ENCODE measurements around the gene C20orf144.

The C20orf144 gene

DNA sequence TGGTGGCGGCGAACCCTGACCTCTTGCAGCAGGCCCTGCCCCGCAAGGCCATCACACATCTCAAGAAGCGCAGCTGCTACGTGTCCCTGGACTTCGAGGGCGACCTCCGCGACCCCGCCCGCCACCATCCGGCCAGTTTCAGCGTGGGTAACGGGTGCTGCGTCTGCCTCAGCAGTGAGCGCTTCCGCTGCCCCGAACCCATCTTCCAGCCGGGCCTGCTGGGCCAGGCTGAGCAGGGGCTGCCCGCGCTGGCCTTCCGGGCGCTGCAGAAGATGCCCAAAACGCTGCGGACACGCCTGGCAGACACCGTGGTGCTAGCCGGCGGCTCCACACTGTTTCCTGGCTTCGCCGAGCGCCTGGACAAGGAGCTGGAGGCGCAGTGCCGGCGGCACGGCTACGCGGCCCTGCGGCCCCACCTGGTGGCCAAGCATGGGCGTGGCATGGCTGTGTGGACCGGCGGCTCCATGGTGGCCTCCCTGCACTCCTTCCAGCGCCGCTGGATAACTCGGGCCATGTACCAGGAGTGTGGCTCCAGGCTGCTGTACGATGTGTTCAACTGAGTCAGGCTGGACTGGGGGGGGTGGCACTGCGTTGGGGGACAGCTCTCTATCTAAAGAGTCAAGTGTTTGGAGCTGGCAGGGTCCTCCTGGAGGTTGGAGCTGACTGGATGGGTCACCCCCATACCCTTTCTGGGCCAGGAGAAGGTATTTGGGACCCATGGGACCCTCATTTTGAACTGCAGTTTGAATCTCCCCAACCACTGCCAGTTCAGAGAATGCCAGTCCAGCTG is 5.7 kb downstream of the C20orf144 start:
- H3K4me2 ChIP-seq (ENCODE audit: insufficient read depth, low read length) = no peak overlapping the region
- TF ChIP-seq, protein P1, sequence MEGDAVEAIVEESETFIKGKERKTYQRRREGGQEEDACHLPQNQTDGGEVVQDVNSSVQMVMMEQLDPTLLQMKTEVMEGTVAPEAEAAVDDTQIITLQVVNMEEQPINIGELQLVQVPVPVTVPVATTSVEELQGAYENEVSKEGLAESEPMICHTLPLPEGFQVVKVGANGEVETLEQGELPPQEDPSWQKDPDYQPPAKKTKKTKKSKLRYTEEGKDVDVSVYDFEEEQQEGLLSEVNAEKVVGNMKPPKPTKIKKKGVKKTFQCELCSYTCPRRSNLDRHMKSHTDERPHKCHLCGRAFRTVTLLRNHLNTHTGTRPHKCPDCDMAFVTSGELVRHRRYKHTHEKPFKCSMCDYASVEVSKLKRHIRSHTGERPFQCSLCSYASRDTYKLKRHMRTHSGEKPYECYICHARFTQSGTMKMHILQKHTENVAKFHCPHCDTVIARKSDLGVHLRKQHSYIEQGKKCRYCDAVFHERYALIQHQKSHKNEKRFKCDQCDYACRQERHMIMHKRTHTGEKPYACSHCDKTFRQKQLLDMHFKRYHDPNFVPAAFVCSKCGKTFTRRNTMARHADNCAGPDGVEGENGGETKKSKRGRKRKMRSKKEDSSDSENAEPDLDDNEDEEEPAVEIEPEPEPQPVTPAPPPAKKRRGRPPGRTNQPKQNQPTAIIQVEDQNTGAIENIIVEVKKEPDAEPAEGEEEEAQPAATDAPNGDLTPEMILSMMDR (IDR thresholded peaks at IDR 0.05; ENCODE audit: borderline replicate concordance, extremely low read depth, low read length, poor library complexity, severe bottlenecking) = peak; percentile 70
- TF ChIP-seq EZH2 (IDR thresholded peaks at IDR 0.05; ENCODE audit: borderline replicate concordance, low read depth, low read length, severe bottlenecking) = no peak
- no peak overlapping the region for H3K9ac ChIP-seq (ENCODE audit: low read depth, low read length)
- no peak overlapping the region for H3K27ac ChIP-seq (ENCODE audit: low read length)
- peaks cover 20% of the 10 kb centered on the region for H3K4me1 ChIP-seq (ENCODE audit: insufficient read depth, low read length)
- no peak for ATAC-seq (ENCODE audit: insufficient read depth, low read depth)
- H3K27me3 ChIP-seq (ENCODE audit: insufficient read depth, low read length, poor library complexity) = no peaks in the 10 kb centered on the region
- H3K79me2 ChIP-seq (ENCODE audit: insufficient read depth, low read length) = no peaks in the 10 kb centered on the region
- H3K36me3 ChIP-seq (ENCODE audit: insufficient read depth, low read length) = peaks cover 13% of the 10 kb centered on the region; the same call in 1 of the 2 replicates
- H3K9me3 ChIP-seq (ENCODE audit: insufficient read depth, low read length, severe bottlenecking) = no peaks in the 10 kb centered on the region
- H3K4me3 ChIP-seq (ENCODE audit: low read depth in 1 of 2, low read length in 2 of 2) = no peak overlapping the region
- no peaks in the 10 kb centered on the region for H4K20me1 ChIP-seq (ENCODE audit: insufficient read depth, low read length)
- peak; percentile 37 for DNase-seq
- no peak overlapping the region for H2AFZ ChIP-seq (ENCODE audit: low read depth, low read length)

DNA sequence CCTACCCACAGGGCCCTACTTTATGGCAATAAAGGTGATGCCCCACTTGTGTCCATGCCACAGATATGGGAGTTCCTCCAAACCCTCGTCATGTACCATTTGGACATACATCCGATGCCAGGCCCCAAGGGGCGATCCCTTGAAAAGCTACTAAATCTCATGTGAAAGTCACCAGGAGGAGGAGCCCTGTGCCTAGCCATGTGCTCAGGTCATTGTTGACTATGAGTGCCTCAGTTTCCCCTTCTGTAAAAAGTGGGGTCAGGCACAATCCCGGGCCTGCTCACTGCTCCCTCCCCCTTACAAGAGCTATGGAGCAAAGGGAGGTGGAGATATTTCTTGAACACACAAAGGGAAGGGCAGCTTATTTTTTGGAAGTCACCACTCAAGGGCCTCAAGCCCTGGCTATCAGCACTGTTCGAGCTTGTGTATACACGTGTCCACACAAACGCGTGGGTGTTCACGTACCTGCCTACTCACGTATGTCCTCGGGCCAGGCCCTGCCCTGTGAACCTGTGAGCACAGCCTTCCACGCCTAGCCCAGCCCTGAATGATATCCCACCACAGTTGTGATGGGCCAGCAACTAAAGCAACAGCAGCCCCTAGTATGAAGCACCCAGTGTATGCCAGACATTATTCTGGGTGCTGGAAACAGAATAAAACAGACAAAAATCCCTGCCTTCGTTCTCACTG is 6.5 kb downstream of the C20orf144 start:
- no peak overlapping the region for H3K4me3 ChIP-seq (ENCODE audit: low read depth in 1 of 2, low read length in 2 of 2)
- H3K27ac ChIP-seq (ENCODE audit: low read length) = no peak overlapping the region
- no peak overlapping the region for H3K9ac ChIP-seq (ENCODE audit: low read depth, low read length)
- H3K4me1 ChIP-seq (ENCODE audit: insufficient read depth, low read length) = peaks cover 23% of the 10 kb centered on the region
- no peak for DNase-seq
- H3K9me3 ChIP-seq (ENCODE audit: insufficient read depth, low read length, severe bottlenecking) = no peaks in the 10 kb centered on the region
- H2AFZ ChIP-seq (ENCODE audit: low read depth, low read length) = no peak overlapping the region
- H3K36me3 ChIP-seq (ENCODE audit: insufficient read depth, low read length) = peaks cover 13% of the 10 kb centered on the region; the same call in 1 of the 2 replicates
- no peak overlapping the region for H3K4me2 ChIP-seq (ENCODE audit: insufficient read depth, low read length)
- no peaks in the 10 kb centered on the region for H3K27me3 ChIP-seq (ENCODE audit: insufficient read depth, low read length, poor library complexity)
- TF ChIP-seq EZH2 (IDR thresholded peaks at IDR 0.05; ENCODE audit: borderline replicate concordance, low read depth, low read length, severe bottlenecking) = no peak
- TF ChIP-seq, protein P1 (IDR thresholded peaks at IDR 0.05; ENCODE audit: borderline replicate concordance, extremely low read depth, low read length, poor library complexity, severe bottlenecking) = no peak
- ATAC-seq (ENCODE audit: insufficient read depth, low read depth) = no peak
- no peaks in the 10 kb centered on the region for H4K20me1 ChIP-seq (ENCODE audit: insufficient read depth, low read length)
- H3K79me2 ChIP-seq (ENCODE audit: insufficient read depth, low read length) = no peaks in the 10 kb centered on the region; the same call in 1 of the 2 replicates

DNA sequence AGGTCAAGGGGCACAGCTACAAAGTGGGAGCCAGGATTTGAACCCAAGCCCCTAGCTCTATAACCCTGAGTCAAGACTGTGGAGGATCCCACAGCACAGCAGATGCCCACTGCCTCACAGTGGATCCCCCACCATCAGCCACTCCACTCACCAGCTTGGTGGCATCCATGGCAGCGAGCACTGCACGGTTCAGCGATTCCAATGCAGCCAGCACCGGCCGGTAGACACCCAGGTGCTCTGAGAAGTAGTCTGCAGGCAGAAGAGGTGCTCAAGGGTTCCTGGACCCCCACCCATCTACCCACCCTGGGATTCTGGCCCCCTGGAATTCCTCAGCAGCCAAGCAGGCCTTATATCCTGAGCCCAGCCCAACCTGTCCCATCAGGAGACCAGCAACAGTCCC is 7.1 kb downstream of the C20orf144 start:
- no peak overlapping the region for H3K4me3 ChIP-seq (ENCODE audit: low read depth in 1 of 2, low read length in 2 of 2)
- H3K27me3 ChIP-seq (ENCODE audit: insufficient read depth, low read length, poor library complexity) = no peaks in the 10 kb centered on the region
- no peak for TF ChIP-seq EZH2 (IDR thresholded peaks at IDR 0.05; ENCODE audit: borderline replicate concordance, low read depth, low read length, severe bottlenecking)
- TF ChIP-seq, protein P1 (IDR thresholded peaks at IDR 0.05; ENCODE audit: borderline replicate concordance, extremely low read depth, low read length, poor library complexity, severe bottlenecking) = no peak
- no peak overlapping the region for H3K4me2 ChIP-seq (ENCODE audit: insufficient read depth, low read length)
- no peak overlapping the region for H2AFZ ChIP-seq (ENCODE audit: low read depth, low read length)
- DNase-seq (no peak), ATAC-seq (ENCODE audit: insufficient read depth, low read depth) (no peak)
- no peaks in the 10 kb centered on the region for H3K9me3 ChIP-seq (ENCODE audit: insufficient read depth, low read length, severe bottlenecking)
- H4K20me1 ChIP-seq (ENCODE audit: insufficient read depth, low read length) = no peaks in the 10 kb centered on the region
- H3K79me2 ChIP-seq (ENCODE audit: insufficient read depth, low read length) = no peaks in the 10 kb centered on the region; the same call in 1 of the 2 replicates
- H3K36me3 ChIP-seq (ENCODE audit: insufficient read depth, low read length) = peaks cover 13% of the 10 kb centered on the region; the same call in 1 of the 2 replicates
- no peak overlapping the region for H3K27ac ChIP-seq (ENCODE audit: low read length)
- no peak overlapping the region for H3K9ac ChIP-seq (ENCODE audit: low read depth, low read length)
- H3K4me1 ChIP-seq (ENCODE audit: insufficient read depth, low read length) = peaks cover 22% of the 10 kb centered on the region
